H1 (cell line): ENCODE measurements around the gene CWF19L1. TPM values are rescaled to one million over a fixed set of nuclear protein-coding genes. Genes with fewer than 3 reads are reported as not detected.

Experiments
- CTCF ChIA-PET: fragments of 300-600 bp; sonication (Branson Sonifier 250); formaldehyde crosslinking; loops from one replicate; lab custom pipeline; 2021; ENCODE audit not compliant: partially characterized antibody; lab: Charles Lee
- POLR2A ChIA-PET: fragments of 300-600 bp; sonication (Branson Sonifier 250); formaldehyde crosslinking; loops from one replicate; lab custom pipeline; 2021; ENCODE audit warnings: inconsistent platforms; ENCODE audit not compliant: partially characterized antibody; lab: Charles Lee
- DNase-seq, 2 experiments: peaks; one replicate each; pipeline versions ENCODE4 v3.0.0 to v3.0.0-alpha.2; 2010 to 2022; ENCODE audit warnings: low spot score in 2 of 2, low read depth in 1 of 2, mixed read lengths in 1 of 2
- FAIRE-seq: peaks from 2 replicates; lab custom pipeline; 2011; peaks lifted over from hg19 to GRCh38; lab: Jason Lieb, UNC
- H2AFZ ChIP-seq: 2 replicates; pipeline ENCODE4 v1.8.1; 2012; ENCODE audit warnings: low read length, inconsistent platforms
- H2AK5ac ChIP-seq: 2 replicates; pipeline ENCODE4 v1.6.1; 2013; ENCODE audit warnings: low read depth, low read length
- H2BK120ac ChIP-seq: replicated peaks from 2 replicates; pipeline ENCODE3; 2013; ENCODE audit warnings: low read depth, low read length, inconsistent platforms
- H2BK12ac ChIP-seq: 2 replicates; pipeline ENCODE4 v1.6.1; 2013; ENCODE audit warnings: low read depth, low read length
- H2BK15ac ChIP-seq: 2 replicates; pipeline ENCODE4 v1.6.1; 2013; ENCODE audit warnings: low read length
- H2BK20ac ChIP-seq: 2 replicates; pipeline ENCODE4 v1.6.1; 2013; ENCODE audit warnings: low read length
- H2BK5ac ChIP-seq: 2 replicates; pipeline ENCODE4 v1.6.1; 2013; ENCODE audit warnings: low read depth, low read length
- H3K14ac ChIP-seq: 2 replicates; pipeline ENCODE4 v1.6.1; 2013; ENCODE audit warnings: inconsistent platforms; ENCODE audit not compliant: insufficient read length
- H3K18ac ChIP-seq: 2 replicates; pipeline ENCODE4 v1.6.1; 2013; ENCODE audit warnings: low read length; ENCODE audit errors: extremely low read depth
- H3K23ac ChIP-seq: 2 replicates; pipeline ENCODE4 v1.6.1; 2013; ENCODE audit warnings: inconsistent platforms; ENCODE audit not compliant: insufficient read length
- H3K23me2 ChIP-seq: 2 replicates; pipeline ENCODE4 v1.6.1; 2013; ENCODE audit warnings: low read depth, low read length
- H3K27ac ChIP-seq: 2 replicates; pipeline ENCODE4 v1.6.1; 2011; ENCODE audit warnings: low read depth, low read length, inconsistent platforms
- H3K27me3 ChIP-seq, 4 experiments: replicated peaks in 1 of 4; 1 replicate in 1 of 4; 2 replicates in 3 of 4; pipeline versions ENCODE4 v1.6.1 to v1.8.1; 2011 to 2013; ENCODE audit warnings: low read length in 3 of 4, mild to moderate bottlenecking in 3 of 4, inconsistent platforms in 2 of 4, mixed read lengths in 2 of 4, moderate library complexity in 1 of 4; ENCODE audit not compliant: control insufficient read depth in 3 of 4, insufficient read depth in 3 of 4; ENCODE audit errors: extremely low read depth in 1 of 4
- H3K36me3 ChIP-seq, 4 experiments: 2 replicates each; pipeline versions ENCODE4 v1.6.1 to v1.8.1; 2011 to 2013; ENCODE audit warnings: mild to moderate bottlenecking in 4 of 4, low read length in 3 of 4, moderate library complexity in 2 of 4, control low read depth in 1 of 4, inconsistent platforms in 1 of 4; ENCODE audit not compliant: insufficient read depth in 4 of 4, control insufficient read depth in 2 of 4
- H3K4ac ChIP-seq: replicated peaks from 2 replicates; pipeline ENCODE3; 2013; ENCODE audit warnings: low read length, low read depth, mixed read lengths, inconsistent platforms; ENCODE audit not compliant: insufficient read length
- H3K4me1 ChIP-seq, 4 experiments: replicated peaks in 1 of 4; 1 replicate in 1 of 4; 2 replicates in 3 of 4; pipeline versions ENCODE4 v1.6.1 to v1.8.1; 2011 to 2013; ENCODE audit warnings: low read length in 3 of 4, inconsistent platforms in 2 of 4, mixed read lengths in 1 of 4; ENCODE audit not compliant: insufficient read depth in 4 of 4, control insufficient read depth in 3 of 4
- H3K4me2 ChIP-seq, 2 experiments: 2 replicates each; pipeline versions ENCODE4 v1.6.1 to v1.8.1; 2011 to 2013; ENCODE audit warnings: low read depth in 2 of 2, low read length in 2 of 2, control low read depth in 1 of 2, inconsistent platforms in 1 of 2, mild to moderate bottlenecking in 1 of 2; ENCODE audit not compliant: insufficient read depth in 1 of 2
- H3K4me3 ChIP-seq, 4 experiments: fragments of 200-600, 300-600 bp in 1 of 4; sonication (generic), shearing (Covaris generic), sonication (Bioruptor Twin) in 1 of 4; 2 replicates each; pipeline versions ENCODE4 v1.5.1 to v1.8.1; 2011 to 2016; ENCODE audit warnings: low read length in 4 of 4, low read depth in 3 of 4, control low read depth in 2 of 4, inconsistent platforms in 2 of 4, mild to moderate bottlenecking in 2 of 4, mixed read lengths in 1 of 4, moderate library complexity in 1 of 4; ENCODE audit not compliant: insufficient read depth in 2 of 4; ENCODE audit errors: extremely low read depth in 1 of 4
- H3K56ac ChIP-seq: replicated peaks from 2 replicates; pipeline ENCODE3; 2013; ENCODE audit warnings: low read depth, mild to moderate bottlenecking, mixed read lengths, low read length, inconsistent platforms; ENCODE audit not compliant: insufficient read length
- H3K79me1 ChIP-seq: 2 replicates; pipeline ENCODE4 v1.6.1; 2013; ENCODE audit warnings: low read depth, low read length, control low read depth
- H3K79me2 ChIP-seq, 2 experiments: 2 replicates each; pipeline versions ENCODE4 v1.6.1 to v1.8.1; 2012 to 2013; ENCODE audit warnings: low read length in 2 of 2, mild to moderate bottlenecking in 2 of 2, inconsistent platforms in 1 of 2; ENCODE audit not compliant: insufficient read depth in 2 of 2, control insufficient read depth in 1 of 2
- H3K9ac ChIP-seq, 4 experiments: replicated peaks in 1 of 4; 1 replicate in 1 of 4; 2 replicates in 3 of 4; pipeline versions ENCODE4 v1.6.1 to v1.8.1; 2011 to 2013; ENCODE audit warnings: low read depth in 3 of 4, low read length in 3 of 4, control low read depth in 2 of 4, mild to moderate bottlenecking in 2 of 4, moderate library complexity in 2 of 4, inconsistent platforms in 1 of 4; ENCODE audit errors: extremely low read depth in 1 of 4
- H3K9me3 ChIP-seq, 2 experiments: 2 replicates each; pipeline versions ENCODE4 v1.6.1 to v1.8.1; 2012 to 2013; ENCODE audit warnings: mild to moderate bottlenecking in 2 of 2, moderate library complexity in 2 of 2, control low read depth in 1 of 2, inconsistent platforms in 1 of 2, low read depth in 1 of 2, low read length in 1 of 2, mixed read lengths in 1 of 2; ENCODE audit not compliant: insufficient read depth in 2 of 2
- H4K20me1 ChIP-seq, 2 experiments: replicated peaks in 1 of 2; 2 replicates each; pipeline versions ENCODE3 to v1.8.1; 2011 to 2013; ENCODE audit warnings: inconsistent platforms in 2 of 2, low read length in 2 of 2, mild to moderate bottlenecking in 1 of 2; ENCODE audit not compliant: insufficient read depth in 2 of 2, control insufficient read depth in 1 of 2
- H4K5ac ChIP-seq: 2 replicates; pipeline ENCODE4 v1.6.1; 2013; ENCODE audit warnings: low read length, low read depth, mixed read lengths, inconsistent platforms; ENCODE audit not compliant: insufficient read length
- H4K8ac ChIP-seq: 2 replicates; pipeline ENCODE4 v1.8.0; 2013; ENCODE audit warnings: mild to moderate bottlenecking, moderate library complexity, low read length, inconsistent platforms; ENCODE audit not compliant: insufficient read depth; ENCODE audit errors: extremely low read depth
- H4K91ac ChIP-seq: replicated peaks from 2 replicates; pipeline ENCODE3; 2013; ENCODE audit warnings: low read length, mixed read lengths, inconsistent platforms; ENCODE audit not compliant: insufficient read length
- CTBP2 ChIP-seq: IDR thresholded peaks from 2 replicates; pipeline ENCODE4 v1.7.0; 2011; ENCODE audit warnings: borderline replicate concordance, mild to moderate bottlenecking, moderate library complexity, mixed read lengths, low read length; ENCODE audit not compliant: insufficient read depth, insufficient read length
- EP300 ChIP-seq, 2 experiments: IDR thresholded peaks; 1 replicate in 1 of 2; 2 replicates in 1 of 2; pipeline ENCODE4 v1.6.1; 2011 to 2012; ENCODE audit warnings: low read depth in 2 of 2, low read length in 2 of 2, mild to moderate bottlenecking in 2 of 2, borderline replicate concordance in 1 of 2, inconsistent platforms in 1 of 2, moderate library complexity in 1 of 2
- EZH2 ChIP-seq: fragments of 200-600 bp; sonication (generic); IDR thresholded peaks from 2 replicates; pipeline ENCODE4 v1.7.1; 2012; ENCODE audit warnings: low read depth, mild to moderate bottlenecking, moderate library complexity, low read length, inconsistent platforms; ENCODE audit not compliant: severe bottlenecking
- FOSL1 ChIP-seq: IDR thresholded peaks from 2 replicates; pipeline ENCODE4 v1.6.1; 2011; ENCODE audit warnings: mild to moderate bottlenecking, low read depth, low read length, moderate library complexity; ENCODE audit not compliant: insufficient read depth
- KDM1A ChIP-seq: fragments of 200-600, 300-600 bp; sonication (generic); IDR thresholded peaks from 2 replicates; pipeline ENCODE4 v1.7.1; 2016; ENCODE audit warnings: mild to moderate bottlenecking, low read length, borderline replicate concordance
- KDM4A ChIP-seq: IDR thresholded peaks from one replicate; pipeline ENCODE4 v1.7.1; 2012; ENCODE audit warnings: low read depth, mild to moderate bottlenecking, moderate library complexity, low read length, inconsistent platforms; ENCODE audit not compliant: severe bottlenecking
- PHF8 ChIP-seq: fragments of 200-600 bp; sonication (generic); conservative IDR thresholded peaks from 2 replicates; pipeline ENCODE4 v1.7.1; 2012; ENCODE audit warnings: low read depth, mild to moderate bottlenecking, inconsistent platforms, low read length, moderate library complexity
- RXRA ChIP-seq: IDR thresholded peaks from 2 replicates; pipeline ENCODE4 v1.6.1; 2011; ENCODE audit warnings: low read depth, mild to moderate bottlenecking, low read length, moderate library complexity; ENCODE audit not compliant: insufficient read depth
- SIX5 ChIP-seq: IDR thresholded peaks from 2 replicates; pipeline ENCODE4 v1.6.1; 2011; ENCODE audit warnings: mild to moderate bottlenecking, low read depth, low read length
- TCF12 ChIP-seq: IDR thresholded peaks from 2 replicates; pipeline ENCODE4 v1.6.1; 2011; ENCODE audit warnings: low read depth, mild to moderate bottlenecking, low read length
- WGBS, 2 experiments: shearing (Covaris generic) in 1 of 2; methylation state at CpG; one replicate each; pipeline versions ENCODE4 v1.1.6 to v1.1.7; 2013 to 2015; ENCODE audit warnings: low lambda C conversion rate in 2 of 2, mixed read lengths in 2 of 2, inconsistent platforms in 1 of 2, low coverage in 1 of 2, missing lambda C conversion rate in 1 of 2; ENCODE audit not compliant: insufficient replicate concordance in 2 of 2, insufficient coverage in 1 of 2, insufficient read length in 1 of 2; ENCODE audit errors: extremely low coverage in 1 of 2, missing lambda C conversion rate in 1 of 2; 5-methylcytosine and 5-hydroxymethylcytosine counted together
- polyA plus RNA-seq, 7 experiments: library from polyadenylated mRNA; depleted of rRNA in 3 of 7; stranded (reverse) in 5 of 7; unstranded in 2 of 7; fragments of >200 nt in 5 of 7; fragments of 200-250 nt in 2 of 7; gene quantifications; 1 replicate in 5 of 7; 2 replicates in 1 of 7; 4 replicates in 1 of 7; pipeline versions ENCODE4 v1.2.1 to v1.2.3, GENCODE V29; 2011 to 2013; ENCODE audit warnings: missing spikeins in 2 of 7, mixed read lengths in 2 of 7
- total RNA-seq: library from RNA; stranded (reverse); fragmentation: NEBNext Ultra II Directional; extraction: Animal tissue kit (Norgen Biotek cat#: 25700); gene quantifications from 2 replicates; pipeline ENCODE4 v1.2.1, GENCODE V29; 2021
- TF ChIP-seq, protein P1 (sequence below), 3 experiments: IDR thresholded peaks; 1 replicate in 2 of 3; 2 replicates in 1 of 3; pipeline versions ENCODE4 v1.5.1 to v1.6.1; 2011; ENCODE audit warnings: low read length in 3 of 3, mild to moderate bottlenecking in 3 of 3, inconsistent platforms in 2 of 3, low read depth in 1 of 3, moderate library complexity in 1 of 3; ENCODE audit not compliant: insufficient read depth in 1 of 3; ENCODE audit errors: control extremely low read depth in 1 of 3

Gene CWF19L1
- total and polyA plus RNA-seq, 2 of the 8 experiments (the other 6 are each of a cell fraction or from before 2014, with no cell fraction given): 11.1 to 29.9 TPM

DNA sequence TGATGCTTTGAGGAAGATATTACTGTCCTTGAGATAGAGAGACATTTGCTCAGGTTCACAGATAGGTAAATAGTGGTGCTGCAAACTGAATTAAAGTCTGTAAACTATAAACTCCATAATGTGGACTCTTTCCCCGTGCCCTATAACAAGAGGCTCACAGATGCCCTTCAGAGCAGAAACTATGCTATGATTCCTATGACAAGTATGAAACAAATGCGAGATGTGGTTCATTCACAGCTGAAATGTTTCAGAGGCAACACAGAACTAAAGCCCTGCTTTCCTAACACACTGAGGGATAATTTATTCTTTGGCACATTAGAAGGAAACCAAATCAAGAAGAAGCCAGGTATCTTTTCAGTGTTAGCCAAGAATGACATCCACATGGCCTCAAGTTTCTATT, 51.4 kb downstream of the CWF19L1 start:
- H3K36me3 ChIP-seq: peaks cover 9 to 51% (median 30%) of the 10 kb centered on the region in 4 experiments
- no peak overlapping the region for H3K4ac ChIP-seq
- CTCF ChIA-PET: no interaction called here
- no peak overlapping the region for H3K4me3 ChIP-seq
- WGBS, 2 experiments: 92% methylated on average over 2 of the region's 2 CpGs; no CpG with 5 or more reads in 1 of the 2 experiments
- no peak overlapping the region for H4K8ac ChIP-seq
- H4K5ac ChIP-seq: no peak overlapping the region
- H2AK5ac ChIP-seq: no peak overlapping the region
- no peaks in the 10 kb centered on the region for H3K27me3 ChIP-seq
- no peak overlapping the region for H2AFZ ChIP-seq
- no peak overlapping the region for H2BK12ac ChIP-seq
- POLR2A ChIA-PET: interaction anchor here (0.7 to 1.5 kb wide), 4 partner anchors 14 to 60 kb away, joined by 3 to 7 read pairs (median 3); no protein-coding TSS in a partner anchor
- no peak overlapping the region for H3K27ac ChIP-seq
- H3K23me2 ChIP-seq: no peaks in the 10 kb centered on the region
- no peak overlapping the region for H3K23ac ChIP-seq
- no peaks in the 10 kb centered on the region for H3K79me2 ChIP-seq
- H2BK120ac ChIP-seq: no peak overlapping the region
- no peak overlapping the region for H3K56ac ChIP-seq
- H4K91ac ChIP-seq: no peak overlapping the region
- H3K4me1 ChIP-seq: no peaks in the 10 kb centered on the region
- no peaks in the 10 kb centered on the region for H3K9me3 ChIP-seq
- no peak overlapping the region for H2BK20ac ChIP-seq
- H2BK15ac ChIP-seq: no peak overlapping the region
- H3K14ac ChIP-seq: no peak overlapping the region
- DNase-seq (no peak), FAIRE-seq (no peak)
- no peaks in the 10 kb centered on the region for H3K79me1 ChIP-seq
- no peak overlapping the region for H3K4me2 ChIP-seq
- H3K18ac ChIP-seq: no peak overlapping the region
- no peak overlapping the region for H3K9ac ChIP-seq
- H2BK5ac ChIP-seq: no peak overlapping the region
- no peaks in the 10 kb centered on the region for H4K20me1 ChIP-seq
- TF ChIP-seq, protein P1, sequence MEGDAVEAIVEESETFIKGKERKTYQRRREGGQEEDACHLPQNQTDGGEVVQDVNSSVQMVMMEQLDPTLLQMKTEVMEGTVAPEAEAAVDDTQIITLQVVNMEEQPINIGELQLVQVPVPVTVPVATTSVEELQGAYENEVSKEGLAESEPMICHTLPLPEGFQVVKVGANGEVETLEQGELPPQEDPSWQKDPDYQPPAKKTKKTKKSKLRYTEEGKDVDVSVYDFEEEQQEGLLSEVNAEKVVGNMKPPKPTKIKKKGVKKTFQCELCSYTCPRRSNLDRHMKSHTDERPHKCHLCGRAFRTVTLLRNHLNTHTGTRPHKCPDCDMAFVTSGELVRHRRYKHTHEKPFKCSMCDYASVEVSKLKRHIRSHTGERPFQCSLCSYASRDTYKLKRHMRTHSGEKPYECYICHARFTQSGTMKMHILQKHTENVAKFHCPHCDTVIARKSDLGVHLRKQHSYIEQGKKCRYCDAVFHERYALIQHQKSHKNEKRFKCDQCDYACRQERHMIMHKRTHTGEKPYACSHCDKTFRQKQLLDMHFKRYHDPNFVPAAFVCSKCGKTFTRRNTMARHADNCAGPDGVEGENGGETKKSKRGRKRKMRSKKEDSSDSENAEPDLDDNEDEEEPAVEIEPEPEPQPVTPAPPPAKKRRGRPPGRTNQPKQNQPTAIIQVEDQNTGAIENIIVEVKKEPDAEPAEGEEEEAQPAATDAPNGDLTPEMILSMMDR (IDR thresholded peaks at IDR 0.05; ENCODE audit: control extremely low read depth in 1 of 3, insufficient read depth in 1 of 3, low read depth in 1 of 3, low read length in 3 of 3): no peak
- no peak for TF ChIP-seq EP300 (IDR thresholded peaks at IDR 0.05; ENCODE audit: borderline replicate concordance in 1 of 2, low read depth in 2 of 2, low read length in 2 of 2)
- TF ChIP-seq KDM1A: no peak
- TF ChIP-seq RXRA: no peak
- TF ChIP-seq SIX5: no peak
- no peak for TF ChIP-seq EZH2
- TF ChIP-seq KDM4A: no peak
- no peak for TF ChIP-seq PHF8
- no peak for TF ChIP-seq CTBP2
- no peak for TF ChIP-seq TCF12
- no peak for TF ChIP-seq FOSL1
